HG03378 (cell line): ENCODE results near the gene COL16A1.

Source experiments
- ATAC-seq: cut with Tn5 transposase; IDR thresholded peaks from one replicate; pipeline ENCODE4 v1.9.1; 2021; ENCODE audit warnings: mild to moderate bottlenecking, moderate library complexity; ENCODE audit not compliant: unreplicated experiment

Gene COL16A1

GRCh38 chr1:31609514-31610118, 94.2 kb downstream of the COL16A1 start:
- no peak for ATAC-seq

- no peak for ATAC-seq
These were observed 96.5 kb downstream of the COL16A1 start for GRCh38 chr1:31607360-31607759.

GRCh38 chr1:31605908-31606427, 97.8 kb downstream of the COL16A1 start:
- ATAC-seq = peak; percentile 80
